Measurements from ENCODE around the gene IGSF21.

IGSF21 gene

GRCh38 chr1:18266391-18266790 is 158.8 kb downstream of the IGSF21 start:
- DNase-seq: no peak

GRCh38 chr1:18271336-18271735 is 163.7 kb downstream of the IGSF21 start:
- no peak for DNase-seq

GRCh38 chr1:18278946-18279345 is 171.3 kb downstream of the IGSF21 start:
- no peak for DNase-seq

- no peak for DNase-seq
Observed at GRCh38 chr1:18279351-18280074, 171.9 kb downstream of the IGSF21 start.

- no peak for DNase-seq
Observed at GRCh38 chr1:18280956-18281355, 173.4 kb downstream of the IGSF21 start.

GRCh38 chr1:18282851-18283600 is 175.4 kb downstream of the IGSF21 start:
- no peak for DNase-seq

GRCh38 chr1:18283601-18284385 is 176.2 kb downstream of the IGSF21 start:
- DNase-seq: no peak

- no peak for DNase-seq
Observed at GRCh38 chr1:18284805-18285537, 177.4 kb downstream of the IGSF21 start.

GRCh38 chr1:18285538-18285924 is 177.9 kb downstream of the IGSF21 start:
- DNase-seq: no peak

- DNase-seq: no peak
Observed at GRCh38 chr1:18288722-18289121, 181.1 kb downstream of the IGSF21 start.

GRCh38 chr1:18289597-18289996 is 182.0 kb downstream of the IGSF21 start:
- DNase-seq: no peak

- no peak for DNase-seq
Observed at GRCh38 chr1:18290740-18291412, 183.3 kb downstream of the IGSF21 start.

GRCh38 chr1:18292531-18292930 is 184.9 kb downstream of the IGSF21 start:
- no peak for DNase-seq

GRCh38 chr1:18293291-18293690 is 185.7 kb downstream of the IGSF21 start:
- no peak for DNase-seq

GRCh38 chr1:18294437-18295176 is 187.0 kb downstream of the IGSF21 start:
- no peak for DNase-seq

GRCh38 chr1:18297896-18298648 is 190.5 kb downstream of the IGSF21 start:
- DNase-seq: no peak

- no peak for DNase-seq
Observed at GRCh38 chr1:18299441-18300338, 192.1 kb downstream of the IGSF21 start.

- no peak for DNase-seq
Observed at GRCh38 chr1:18300376-18300775, 192.8 kb downstream of the IGSF21 start.

GRCh38 chr1:18302788-18303413 is 195.3 kb downstream of the IGSF21 start:
- DNase-seq: no peak

Data from fibroblast of skin of abdomen (primary cell).